ENCODE data around the gene SPRR2D.

SPRR2D gene

DNA sequence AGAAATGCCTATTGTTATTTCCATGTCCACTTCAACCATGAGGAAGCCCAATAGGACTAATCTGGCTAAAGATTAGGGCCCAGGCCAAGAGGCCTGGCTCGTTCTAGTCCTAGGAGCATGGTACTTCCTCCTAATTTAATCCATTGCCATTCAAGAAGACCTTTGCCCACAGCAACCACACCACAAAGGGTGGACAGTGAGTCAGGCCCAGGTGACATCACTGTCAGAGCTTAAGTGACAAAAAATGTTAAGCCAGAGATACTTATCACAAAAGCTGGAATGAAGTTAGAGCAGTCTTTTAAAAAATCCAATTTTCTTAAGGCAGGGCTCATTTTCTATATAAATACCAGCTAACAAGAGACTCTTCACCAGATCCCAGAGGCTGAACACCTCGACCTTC, 39.5 kb downstream of the SPRR2D start, which contains the start of gene SPRR3:
TSS of gene SPRR3 (plus strand) at position 368 of the 400 bp plus-strand sequence. CDS start 1,272 bp downstream, outside the sequence.
- no peak for DNase-seq

DNA sequence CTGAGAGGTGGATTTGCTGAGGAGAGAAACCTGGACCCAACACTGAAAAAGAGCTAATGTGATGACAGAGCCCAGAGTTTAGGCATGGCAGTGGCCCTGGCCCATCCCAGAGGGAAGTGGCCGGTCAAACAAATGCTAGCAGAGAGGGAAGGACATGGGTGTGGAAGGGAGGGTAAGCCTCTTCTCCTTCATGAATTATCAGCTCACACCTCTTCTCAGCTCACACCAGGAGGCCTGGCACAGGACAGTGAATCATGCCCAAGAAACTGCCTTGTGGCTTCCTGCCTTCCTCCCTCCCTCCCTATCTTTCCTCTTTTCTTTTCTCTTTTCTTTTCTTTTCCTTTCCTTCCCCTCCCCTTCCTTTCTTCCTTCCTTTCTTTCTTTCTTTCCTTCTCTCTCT, 40.6 kb downstream of the SPRR2D start:
- no peak for DNase-seq

DNA sequence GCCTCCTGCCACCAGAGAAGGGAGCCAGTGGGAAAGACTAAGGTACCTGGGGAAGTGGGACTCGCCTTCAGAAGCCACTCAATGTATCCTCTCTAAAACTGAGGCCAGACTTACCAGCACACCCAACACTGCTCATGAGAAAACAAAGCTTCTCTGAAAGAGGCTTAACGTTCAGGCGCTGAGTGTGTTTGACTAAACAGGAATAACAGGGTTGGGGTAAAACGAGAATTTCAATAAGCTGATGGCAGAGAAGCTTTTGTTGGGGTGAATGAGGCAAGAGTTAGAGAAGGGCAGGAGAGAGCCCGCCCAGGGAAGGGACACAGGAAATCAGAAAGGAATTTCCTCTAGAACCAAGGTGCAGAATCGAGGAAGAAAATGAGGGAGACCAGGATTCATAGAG, 41.1 kb downstream of the SPRR2D start:
- DNase-seq: no peak

DNA sequence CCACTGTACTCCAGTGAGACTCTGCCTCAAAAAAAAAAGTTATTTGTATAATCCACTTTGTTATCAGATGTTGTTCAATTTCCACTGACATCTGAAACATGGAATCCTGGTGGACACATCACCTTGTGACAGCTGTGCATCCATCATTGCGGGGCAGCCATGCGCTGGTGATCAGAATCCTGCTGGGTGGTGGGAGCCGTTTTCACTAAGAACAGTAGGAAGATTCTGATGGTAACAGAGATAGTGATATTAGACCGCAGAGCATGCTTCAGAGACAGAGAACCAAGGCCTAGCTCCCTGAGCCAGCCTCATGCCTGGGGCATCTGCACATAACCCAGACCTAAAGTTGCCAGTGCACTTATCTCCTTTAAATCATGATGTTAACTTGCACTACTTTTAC, 42.4 kb downstream of the SPRR2D start:
- DNase-seq: no peak

DNA sequence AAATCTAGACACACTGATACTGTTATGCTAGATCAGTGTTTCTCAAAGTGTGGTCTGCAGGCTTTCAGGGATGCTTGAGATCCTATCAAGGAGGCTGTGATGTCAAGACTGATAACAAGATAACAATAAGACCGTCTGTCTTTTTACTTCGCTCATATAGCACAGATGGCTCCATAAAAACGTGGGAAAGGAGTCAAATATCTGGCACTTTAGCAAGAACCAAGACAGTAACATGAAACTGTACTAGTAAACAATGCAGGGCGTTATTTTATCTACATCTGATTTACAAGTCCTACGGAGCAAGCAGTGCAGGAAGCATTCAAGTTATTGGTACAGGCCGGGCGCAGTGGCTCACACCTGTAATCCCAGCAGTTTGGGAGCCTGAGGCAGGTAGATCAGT, 43.0 kb downstream of the SPRR2D start:
- DNase-seq: peak; percentile 32

DNA sequence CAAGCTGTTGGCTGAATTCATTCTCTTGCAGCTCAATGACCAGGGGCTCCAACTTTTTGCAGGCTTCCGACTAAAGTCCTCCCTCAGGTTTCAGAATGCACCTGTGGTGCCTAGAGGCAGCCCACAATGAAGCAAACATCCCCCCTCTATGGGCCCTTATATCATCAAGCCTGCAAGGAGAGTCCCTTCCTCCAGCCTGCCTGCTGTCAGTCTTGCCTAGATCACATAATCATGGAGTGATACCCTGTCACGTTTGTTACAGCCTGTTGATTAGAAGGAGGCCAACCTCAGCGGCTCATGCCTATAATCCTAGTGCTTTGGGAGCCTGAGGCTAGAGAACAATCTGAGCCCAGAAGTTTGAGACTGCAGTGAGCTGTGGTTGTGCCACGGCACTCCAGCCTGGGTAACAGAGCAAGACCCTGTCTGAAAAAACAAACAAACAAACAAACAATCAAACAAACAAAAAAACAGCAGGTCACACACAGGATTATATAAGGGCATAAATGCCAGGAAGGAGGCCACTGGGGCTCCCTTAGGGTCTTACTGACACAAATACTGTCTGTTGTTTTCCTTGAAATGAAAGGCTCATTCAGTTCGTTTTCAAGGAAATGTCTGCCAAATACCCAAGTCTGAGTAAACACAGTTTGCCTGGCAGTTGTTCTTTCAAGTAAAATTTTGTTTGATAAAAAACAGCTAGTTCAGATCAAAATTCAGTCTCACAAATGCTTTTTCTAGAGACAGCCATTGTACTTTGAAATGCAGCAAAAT, 44.1 kb downstream of the SPRR2D start:
- DNase-seq: peak; percentile 46

DNA sequence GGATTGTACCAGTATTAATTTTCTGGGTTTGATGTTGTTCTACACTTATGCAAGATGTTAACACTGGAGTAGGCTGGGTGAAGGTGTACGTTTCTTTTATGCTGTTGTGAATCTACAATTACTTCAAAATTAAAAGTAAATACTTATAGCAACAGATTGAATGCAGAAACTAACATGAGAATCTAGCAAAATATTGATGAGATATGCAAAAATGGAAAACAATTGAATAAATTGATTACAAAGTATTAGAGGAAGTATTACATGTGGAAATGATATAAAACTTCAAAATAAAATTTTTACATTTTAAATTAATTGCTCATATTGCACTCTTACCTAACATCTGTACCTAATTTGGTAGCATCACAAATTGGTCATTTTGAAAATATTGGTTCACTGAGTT, 45.1 kb downstream of the SPRR2D start:
- DNase-seq: no peak

DNA sequence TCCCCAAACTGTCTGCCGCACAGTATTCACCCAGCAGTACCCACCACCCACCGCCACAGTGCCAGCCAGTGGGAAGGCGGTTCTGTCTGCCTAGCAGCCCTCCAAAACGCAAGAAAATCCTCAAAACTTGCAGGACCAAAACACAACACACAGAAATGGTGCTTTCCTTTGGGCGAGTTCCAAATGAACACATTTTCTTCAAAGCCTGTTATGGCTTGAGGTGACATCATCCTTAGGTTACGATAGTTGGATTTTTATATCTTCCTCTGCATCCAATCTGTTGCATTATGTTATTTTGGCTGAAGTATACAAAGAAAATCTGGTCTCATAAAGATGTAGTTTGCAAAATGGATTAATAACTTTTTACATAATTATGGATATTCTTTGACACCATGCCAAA, 47.7 kb downstream of the SPRR2D start:
- DNase-seq: no peak

Data from DMS79 treated with DMSO at 0.1 percent for 48 hours (cell line).